ENCODE measurements around the gene TEAD1. TPM values are rescaled to one million over a fixed set of nuclear protein-coding genes. Genes with fewer than 3 reads are reported as not detected.

TEAD1 gene
- total RNA-seq, 1 donor from 2014 or later = 27.1 TPM

GRCh38 chr11:12792590-12792989, 118.4 kb downstream of the TEAD1 start:
- DNase-seq = no peak

GRCh38 chr11:12793065-12793464, 118.8 kb downstream of the TEAD1 start:
- no peak for DNase-seq

GRCh38 chr11:12793506-12793905, 119.3 kb downstream of the TEAD1 start:
- DNase-seq = no peak

GRCh38 chr11:12794576-12795230, 120.5 kb downstream of the TEAD1 start:
- no peak for DNase-seq

GRCh38 chr11:12797996-12798395, 123.8 kb downstream of the TEAD1 start:
- DNase-seq = no peak

GRCh38 chr11:12798609-12799011, 124.4 kb downstream of the TEAD1 start:
- DNase-seq = no peak

- DNase-seq = no peak
Observed at GRCh38 chr11:12799334-12799835, 125.2 kb downstream of the TEAD1 start.

- DNase-seq = peak; percentile 78
Observed at GRCh38 chr11:12800032-12800671, 125.9 kb downstream of the TEAD1 start.

- DNase-seq = no peak
Observed at GRCh38 chr11:12800871-12801270, 126.7 kb downstream of the TEAD1 start.

GRCh38 chr11:12801976-12802375, 127.8 kb downstream of the TEAD1 start:
- DNase-seq = no peak

GRCh38 chr11:12802418-12803085, 128.3 kb downstream of the TEAD1 start:
- peak; percentile 98 for DNase-seq

- DNase-seq = peak; percentile 77
Observed at GRCh38 chr11:12803086-12803826, 129.0 kb downstream of the TEAD1 start.

GRCh38 chr11:12806113-12806512, 131.9 kb downstream of the TEAD1 start:
- DNase-seq = no peak

GRCh38 chr11:12807621-12808020, 133.4 kb downstream of the TEAD1 start:
- DNase-seq = no peak

- peak; percentile 46 for DNase-seq
Observed at GRCh38 chr11:12808519-12808918, 134.3 kb downstream of the TEAD1 start.

GRCh38 chr11:12809364-12809763, 135.1 kb downstream of the TEAD1 start:
- no peak for DNase-seq

- DNase-seq = no peak
Observed at GRCh38 chr11:12809864-12810567, 135.8 kb downstream of the TEAD1 start.

- DNase-seq = no peak
Observed at GRCh38 chr11:12810568-12810894, 136.3 kb downstream of the TEAD1 start.

- DNase-seq = no peak
Observed at GRCh38 chr11:12811861-12812260, 137.6 kb downstream of the TEAD1 start.

- DNase-seq = no peak
Observed at GRCh38 chr11:12812849-12813248, 138.6 kb downstream of the TEAD1 start.

GRCh38 chr11:12813371-12814225, 139.4 kb downstream of the TEAD1 start:
- no peak for DNase-seq

- DNase-seq = peak; percentile 28
Observed at GRCh38 chr11:12815129-12815480, 140.9 kb downstream of the TEAD1 start.

Data from dermis blood vessel endothelial cell (primary cell).